MCF 10A (cell line): Measurements from ENCODE around the gene OSBPL9. TPM values are rescaled to one million over a fixed set of nuclear protein-coding genes. Genes with fewer than 3 reads are reported as not detected.
A peak's percentile ranks its signal among the peaks of the same experiment; 100 is the strongest.

ENCODE experiments used
- BruUV-seq: library from RNA; stranded (reverse); fragments of 400-500 nt; replicated peaks from 2 replicates; lab custom pipeline; 2021; lab: Mats Ljungman, UMichigan
- CTCF ChIA-PET: fragments of 300-600 bp; sonication (Branson Sonifier 250); formaldehyde crosslinking; extraction: SDS; loops from one replicate; lab custom pipeline; 2021; ENCODE audit warnings: antibody characterized with exemption, inconsistent platforms; lab: Yijun Ruan, JAX
- POLR2A ChIA-PET: fragments of 300-600, 350-650 bp; sonication (Branson Sonifier 250); formaldehyde crosslinking; extraction: SDS; loops from one replicate; lab custom pipeline; 2020; ENCODE audit warnings: antibody characterized with exemption, inconsistent platforms; lab: Yijun Ruan, JAX
- DNase-seq: peaks from one replicate; pipeline ENCODE4 v3.0.0-alpha.2; 2018; ENCODE audit not compliant: unreplicated experiment
- H3K27ac Mint-ChIP-seq: one replicate; pipeline ENCODE4 v1.8.0; 2022; ENCODE audit warnings: mild to moderate bottlenecking, low read depth, mixed read lengths; ENCODE audit not compliant: unreplicated experiment
- H3K27me3 Mint-ChIP-seq: one replicate; pipeline ENCODE4 v1.8.0; 2022; ENCODE audit warnings: mixed read lengths; ENCODE audit not compliant: insufficient read depth, unreplicated experiment
- H3K36me3 Mint-ChIP-seq: one replicate; pipeline ENCODE4 v1.8.0; 2022; ENCODE audit warnings: mild to moderate bottlenecking, moderate library complexity, mixed read lengths; ENCODE audit not compliant: insufficient read depth, unreplicated experiment
- H3K4me1 Mint-ChIP-seq: one replicate; pipeline ENCODE4 v1.8.0; 2022; ENCODE audit warnings: mixed read lengths; ENCODE audit not compliant: insufficient read depth, unreplicated experiment
- H3K4me3 Mint-ChIP-seq: one replicate; pipeline ENCODE4 v1.8.0; 2022; ENCODE audit warnings: mild to moderate bottlenecking, moderate library complexity, mixed read lengths; ENCODE audit not compliant: unreplicated experiment
- H3K9me3 Mint-ChIP-seq: one replicate; pipeline ENCODE4 v1.8.0; 2022; ENCODE audit warnings: mixed read lengths; ENCODE audit not compliant: unreplicated experiment
- CTCF ChIP-seq: fragments of 200-600 bp; IDR thresholded peaks from one replicate; pipeline ENCODE4 v1.8.0; 2022; ENCODE audit warnings: antibody characterized with exemption, mild to moderate bottlenecking; ENCODE audit not compliant: unreplicated experiment
- intact Hi-C: fragments of 100-400 bp; cut with micrococcal nuclease; formaldehyde crosslinking; loops from 2 replicates; pipeline ENCODE4 v1.14.1; 2022
- total RNA-seq: library from RNA; stranded (reverse); gene quantifications from 2 replicates; pipeline ENCODE4 v1.2.3, GENCODE V29; 2022

Gene OSBPL9
- total RNA-seq, 1 experiment from 2014 or later, result 51.7 TPM

GRCh38 chr1:51669816-51670215, 52.9 kb downstream of the OSBPL9 start:
- no peak overlapping the region for H3K27ac Mint-ChIP-seq
- TF ChIP-seq CTCF, result no peak
- BruUV-seq, result no TSS peak
- POLR2A ChIA-PET, result interaction anchor here (1.2 to 1.7 kb wide), 3 partner anchors 8 to 60 kb away, joined by 3 to 5 read pairs (median 3); no protein-coding TSS in a partner anchor
- H3K4me3 Mint-ChIP-seq, result no peak overlapping the region
- H3K4me1 Mint-ChIP-seq, result peaks cover 10% of the 10 kb centered on the region
- no peaks in the 10 kb centered on the region for H3K9me3 Mint-ChIP-seq
- CTCF ChIA-PET, result interaction anchor here (0.6 kb wide), 1 partner anchor 99 kb away, joined by 3 read pairs; no protein-coding TSS in a partner anchor
- H3K36me3 Mint-ChIP-seq, result no peaks in the 10 kb centered on the region
- H3K27me3 Mint-ChIP-seq, result no peaks in the 10 kb centered on the region
- no peak for DNase-seq
- intact Hi-C loops, result no loop called here

- no TSS peak for BruUV-seq
- CTCF ChIA-PET, result interaction anchor here (0.6 kb wide), 1 partner anchor 1295 kb away, joined by 3 read pairs; no protein-coding TSS in a partner anchor
- intact Hi-C loops, result no loop called here
- H3K4me3 Mint-ChIP-seq, result no peak overlapping the region
- peaks cover 8% of the 10 kb centered on the region for H3K4me1 Mint-ChIP-seq
- no peaks in the 10 kb centered on the region for H3K36me3 Mint-ChIP-seq
- POLR2A ChIA-PET, result interaction anchor here (0.7 to 1.7 kb wide), 6 partner anchors 10 to 104 kb away, joined by 3 to 5 read pairs (median 3); partner anchors contain the start of gene OSBPL9
- no peak for TF ChIP-seq CTCF
- H3K9me3 Mint-ChIP-seq, result no peaks in the 10 kb centered on the region
- peak; percentile 27 for DNase-seq
- no peak overlapping the region for H3K27ac Mint-ChIP-seq
- no peaks in the 10 kb centered on the region for H3K27me3 Mint-ChIP-seq
These were observed 54.8 kb downstream of the OSBPL9 start for GRCh38 chr1:51671527-51672325.

- peaks cover 7% of the 10 kb centered on the region for H3K4me1 Mint-ChIP-seq
- H3K36me3 Mint-ChIP-seq, result no peaks in the 10 kb centered on the region
- TF ChIP-seq CTCF, result no peak
- DNase-seq, result no peak
- no peak overlapping the region for H3K27ac Mint-ChIP-seq
- H3K27me3 Mint-ChIP-seq, result no peaks in the 10 kb centered on the region
- H3K4me3 Mint-ChIP-seq, result no peak overlapping the region
- no peaks in the 10 kb centered on the region for H3K9me3 Mint-ChIP-seq
- BruUV-seq, result no TSS peak
- CTCF ChIA-PET, result interaction anchor here (0.9 kb wide), 1 partner anchor 96 kb away, joined by 3 read pairs; no protein-coding TSS in a partner anchor
- intact Hi-C loops, result no loop called here
- POLR2A ChIA-PET, result interaction anchor here (0.7 to 1.3 kb wide), 3 partner anchors 18 to 25 kb away, joined by 3 to 5 read pairs (median 3); no protein-coding TSS in a partner anchor
These were observed 56.4 kb downstream of the OSBPL9 start for GRCh38 chr1:51673279-51673678.

- no peaks in the 10 kb centered on the region for H3K36me3 Mint-ChIP-seq
- DNase-seq, result no peak
- H3K4me3 Mint-ChIP-seq, result no peak overlapping the region
- no TSS peak for BruUV-seq
- no peak overlapping the region for H3K27ac Mint-ChIP-seq
- CTCF ChIA-PET, result interaction anchor here (1.0 kb wide), 1 partner anchor 94 kb away, joined by 3 read pairs; no protein-coding TSS in a partner anchor
- POLR2A ChIA-PET, result interaction anchor here (0.6 to 1.8 kb wide), 2 partner anchors 15 to 19 kb away, joined by 3 to 8 read pairs; no protein-coding TSS in a partner anchor
- intact Hi-C loops, result no loop called here
- peaks cover 7% of the 10 kb centered on the region for H3K4me1 Mint-ChIP-seq
- no peaks in the 10 kb centered on the region for H3K9me3 Mint-ChIP-seq
- no peak for TF ChIP-seq CTCF
- H3K27me3 Mint-ChIP-seq, result no peaks in the 10 kb centered on the region
These were observed 58.4 kb downstream of the OSBPL9 start for GRCh38 chr1:51675177-51675780.
